Stimulated activated CD4-positive, alpha-beta T cell treated with anti-CD3 and anti-CD28 coated beads, Interleukin-4, amount 100 ng/mL, for 4 hours (primary cell): ENCODE measurements around the gene RXFP4.

Experiments used
- DNase-seq, 2 experiments: peaks; one replicate each; pipeline ENCODE4 v3.0.0-alpha.2; 2020

RXFP4 gene

DNA sequence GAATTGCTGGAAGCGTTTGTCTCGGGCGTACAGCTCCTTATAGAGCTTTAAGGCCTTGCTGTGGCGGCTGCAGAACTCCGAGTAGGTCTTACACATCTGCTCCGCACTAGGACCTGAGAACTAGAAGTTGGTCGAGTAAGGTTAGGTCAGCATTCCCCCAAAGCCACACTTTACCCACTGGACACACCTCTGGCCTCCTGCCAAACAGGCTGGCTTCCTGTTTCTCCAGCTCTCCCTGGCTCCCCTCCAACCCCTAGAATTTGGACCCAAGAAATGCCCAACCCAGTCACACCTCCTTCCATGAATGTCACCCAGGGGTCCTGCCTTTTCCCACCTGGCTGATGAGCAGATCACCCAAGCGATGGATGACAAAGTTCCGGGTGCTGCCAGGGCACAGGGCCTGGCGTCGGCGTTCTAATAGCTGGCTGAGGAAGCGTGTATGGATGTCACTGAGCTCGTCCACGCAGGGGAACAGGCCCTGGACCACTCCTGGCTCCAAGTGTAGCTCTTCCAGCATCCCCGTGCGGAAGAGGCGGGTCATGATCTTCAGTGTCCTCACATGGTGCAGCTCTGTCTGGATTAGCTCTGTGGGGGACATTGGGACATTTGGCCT is 21.3 kb downstream of the RXFP4 start:
- DNase-seq, result no peak

DNA sequence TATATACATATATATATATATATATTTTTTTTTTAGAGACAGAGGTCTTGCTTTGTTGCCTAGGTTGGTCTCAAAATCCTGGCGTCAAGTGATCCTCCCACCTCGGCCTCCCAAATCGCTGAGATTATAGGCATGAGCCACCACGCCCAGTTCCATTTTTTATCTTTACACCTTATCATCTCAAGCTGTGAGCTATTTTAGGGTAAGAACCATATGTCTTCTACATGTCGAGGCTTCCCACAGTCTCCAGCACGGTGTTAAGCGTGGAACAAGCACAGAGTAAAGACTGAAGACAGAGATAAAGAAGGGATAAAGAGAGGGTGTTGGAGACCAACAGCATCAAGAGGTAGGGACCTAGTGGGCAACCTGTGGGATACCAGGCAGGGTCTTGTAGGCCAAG is 22.8 kb downstream of the RXFP4 start:
- no peak for DNase-seq

GRCh38 chr1:155966135-155966534 is 24.7 kb downstream of the RXFP4 start:
- DNase-seq, result no peak

DNA sequence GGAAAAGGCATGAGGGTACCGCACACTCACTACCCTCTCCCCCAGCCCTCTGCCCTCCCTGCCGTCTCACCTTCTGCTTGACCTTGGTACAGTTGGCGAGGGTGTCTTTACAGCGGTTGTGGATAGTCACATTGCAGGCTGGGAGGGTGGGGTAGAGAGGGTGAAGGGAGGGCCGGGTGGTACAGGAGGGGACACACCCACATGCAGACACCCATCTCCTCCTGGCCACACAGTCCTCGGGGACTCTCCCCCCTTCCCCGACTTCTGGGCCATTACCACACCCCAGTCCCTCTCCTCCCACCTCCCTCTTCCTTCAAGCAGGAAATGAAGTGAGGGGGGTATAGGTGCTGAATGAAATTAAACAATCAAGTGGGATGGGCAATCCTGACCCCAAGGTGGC is 25.3 kb downstream of the RXFP4 start:
- no peak for DNase-seq

- no peak for DNase-seq
These were observed 26.1 kb downstream of the RXFP4 start for GRCh38 chr1:155967341-155968050.

- no peak for DNase-seq
These were observed 26.6 kb downstream of the RXFP4 start for GRCh38 chr1:155968051-155968400.

DNA sequence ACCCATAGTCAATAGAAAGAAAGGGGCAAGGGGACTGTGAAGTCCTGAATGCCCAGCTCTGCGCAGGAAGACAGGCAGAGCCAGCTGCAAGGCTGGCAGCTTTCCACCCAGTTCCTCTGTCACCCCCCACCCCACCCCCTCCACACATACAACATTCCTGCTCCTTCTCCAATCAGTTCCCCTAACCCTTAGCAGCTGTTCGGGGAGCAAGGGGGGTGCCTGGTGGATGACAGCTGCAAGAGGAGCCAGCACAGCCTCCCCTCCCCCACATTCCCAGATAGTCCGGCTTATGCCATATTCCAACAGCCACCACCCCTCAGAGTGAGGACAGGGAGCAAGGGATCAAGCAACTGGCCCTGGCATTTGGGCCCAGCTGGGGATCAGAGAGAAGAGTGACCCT is 27.2 kb downstream of the RXFP4 start:
- no peak for DNase-seq

- DNase-seq, result no peak
These were observed 27.9 kb downstream of the RXFP4 start for GRCh38 chr1:155969377-155969791.

DNA sequence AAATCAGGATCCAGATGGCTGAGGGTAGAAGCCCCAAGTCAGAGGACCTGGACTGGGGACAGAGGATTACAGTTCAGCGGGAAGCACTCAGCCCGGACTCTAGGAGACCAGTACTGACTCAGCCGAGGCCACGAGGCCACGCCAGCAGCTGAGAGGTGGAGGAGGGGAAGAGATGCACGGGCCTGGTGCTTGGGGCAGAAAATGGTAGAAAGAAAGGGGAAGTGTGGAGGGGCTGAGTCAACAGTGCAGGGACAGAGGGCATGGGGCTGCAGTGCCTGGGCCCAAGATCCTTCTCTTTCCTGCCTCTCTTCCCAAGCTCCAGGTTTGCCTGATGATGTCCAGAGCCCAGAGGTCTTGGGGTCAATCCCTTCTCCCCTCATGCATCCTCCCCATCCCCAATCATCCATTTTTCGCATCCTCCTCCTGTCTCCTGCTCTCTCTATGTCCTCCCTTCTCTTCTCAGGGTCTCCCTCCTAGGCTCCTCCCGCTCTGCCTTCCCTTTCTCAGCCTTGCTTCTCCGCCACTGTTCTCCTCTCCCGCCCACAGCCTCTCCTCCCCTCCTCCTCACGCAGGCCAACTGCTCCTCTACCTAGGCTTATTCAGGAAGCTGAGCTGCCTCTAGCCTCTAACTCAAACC is 29.2 kb downstream of the RXFP4 start:
- DNase-seq, result peak in 1 of 2 experiments; percentile 47

DNA sequence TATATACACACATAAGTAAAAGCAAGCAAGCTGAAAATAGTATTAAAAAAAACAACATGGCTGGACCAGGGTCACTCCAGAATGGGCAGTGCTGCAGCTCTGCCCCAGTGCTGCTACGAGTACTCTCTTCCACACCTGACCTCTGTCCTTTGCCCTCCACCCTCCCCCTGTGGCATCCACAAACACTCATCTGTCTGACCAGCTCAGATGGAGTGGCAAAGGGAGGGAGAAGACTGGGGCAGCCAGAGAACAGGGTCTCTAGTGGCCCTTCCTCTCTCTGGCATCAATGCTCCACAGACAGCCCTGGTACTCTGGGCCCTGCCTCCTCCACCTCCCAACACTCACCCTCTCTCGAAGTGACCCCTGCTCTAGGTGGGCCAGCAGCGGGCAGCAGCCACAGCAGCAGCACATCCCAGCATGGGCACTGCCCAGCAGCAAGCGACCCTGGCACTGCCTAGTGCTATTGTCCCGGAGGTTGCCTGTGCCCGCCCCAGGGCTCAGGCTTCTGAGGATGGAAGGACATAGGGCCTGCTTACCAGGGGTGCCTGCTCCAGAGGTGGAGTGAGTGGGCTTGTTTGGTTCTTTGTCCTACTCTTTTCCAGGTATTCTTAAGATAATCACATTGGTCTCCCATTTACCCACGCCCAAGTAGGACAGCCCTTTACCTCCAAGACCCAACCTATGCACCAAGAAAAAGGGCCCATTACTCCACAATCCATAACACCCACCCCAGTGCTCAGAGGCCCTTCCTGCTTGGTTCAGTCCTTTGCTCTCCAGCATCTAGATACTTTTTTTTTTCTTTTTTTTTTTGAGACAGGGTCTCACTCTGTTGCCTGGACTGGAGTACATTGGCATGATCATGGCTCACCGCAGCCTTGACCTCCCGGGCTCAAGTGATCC is 30.7 kb downstream of the RXFP4 start:
- DNase-seq, result no peak

- no peak for DNase-seq
These were observed 32.3 kb downstream of the RXFP4 start for GRCh38 chr1:155973723-155974122.

- DNase-seq, result no peak
These were observed 33.0 kb downstream of the RXFP4 start for GRCh38 chr1:155974208-155975115.

DNA sequence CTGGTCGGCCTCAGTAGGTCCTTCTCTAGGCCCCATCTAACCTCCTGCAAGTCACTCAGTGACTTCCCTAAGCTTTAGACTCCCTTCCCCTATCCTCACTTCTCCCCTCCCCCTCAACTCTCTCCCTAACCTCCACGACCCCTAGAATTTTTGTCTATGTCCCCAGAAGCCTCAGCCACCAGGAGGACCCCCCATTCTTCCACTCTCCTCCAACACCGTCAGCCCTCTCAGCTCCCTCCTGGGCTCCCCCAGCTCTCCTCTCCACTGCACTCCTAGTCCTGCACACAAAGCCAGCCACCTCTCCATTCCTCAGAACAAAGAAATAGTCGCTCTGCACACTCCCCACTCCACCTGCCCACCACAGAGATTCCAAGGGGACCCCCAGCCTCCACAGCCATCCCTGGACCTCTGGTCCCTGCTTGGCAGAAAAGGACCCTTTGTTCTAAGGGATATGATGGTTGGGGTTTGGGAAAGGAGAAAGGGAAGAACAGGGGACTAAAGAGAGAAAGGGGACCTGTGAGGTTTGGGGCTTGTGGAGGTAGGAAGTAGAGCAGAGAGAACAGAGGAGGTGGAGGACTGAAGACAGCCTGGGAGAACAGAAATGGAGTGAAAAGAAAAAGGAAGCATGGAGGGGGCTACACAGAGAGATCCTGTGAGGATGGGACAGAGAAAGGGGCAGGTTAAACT is 34.1 kb downstream of the RXFP4 start:
- no peak for DNase-seq

DNA sequence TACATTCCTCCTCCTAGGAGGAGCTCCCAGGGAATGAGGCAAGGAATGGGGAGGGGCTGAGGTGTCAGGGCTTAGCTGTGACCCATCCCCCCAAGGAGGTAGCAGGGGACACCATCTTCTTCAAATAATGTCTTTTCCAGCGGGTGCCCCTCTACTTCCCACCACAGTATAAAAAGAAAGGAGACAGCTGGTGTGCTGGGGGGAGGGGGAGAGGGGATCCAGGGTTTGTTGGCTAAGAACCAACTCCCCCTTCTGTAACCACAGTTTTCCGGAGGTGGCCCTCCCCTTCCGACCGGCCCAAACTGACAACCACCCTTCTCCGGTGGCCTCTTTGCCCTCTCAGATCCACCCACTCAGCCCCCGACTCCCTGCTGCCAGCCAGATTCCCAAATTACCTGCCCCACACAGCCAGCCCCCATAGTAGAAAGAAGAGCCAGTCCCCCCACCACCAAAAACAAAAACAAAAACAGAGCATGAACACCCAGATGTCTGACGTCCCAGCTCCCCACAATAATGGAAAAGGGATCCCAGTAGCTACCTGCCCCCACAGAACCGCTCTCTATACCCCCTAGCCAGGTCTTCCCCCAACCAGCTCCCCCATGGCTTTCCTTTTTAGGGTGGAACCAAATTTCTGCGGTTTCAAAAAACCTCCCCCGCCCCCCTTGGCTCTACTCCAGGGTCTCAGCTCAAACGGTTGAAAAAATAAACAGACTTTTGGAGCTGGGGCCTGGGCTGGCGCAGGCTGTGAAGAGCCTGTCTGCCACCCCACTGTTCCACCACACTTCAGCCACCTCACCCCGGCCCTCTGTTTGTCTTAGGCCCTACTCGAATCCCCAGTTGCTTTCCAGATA is 34.8 kb downstream of the RXFP4 start:
- DNase-seq, result peak; percentile 51 to 64

DNA sequence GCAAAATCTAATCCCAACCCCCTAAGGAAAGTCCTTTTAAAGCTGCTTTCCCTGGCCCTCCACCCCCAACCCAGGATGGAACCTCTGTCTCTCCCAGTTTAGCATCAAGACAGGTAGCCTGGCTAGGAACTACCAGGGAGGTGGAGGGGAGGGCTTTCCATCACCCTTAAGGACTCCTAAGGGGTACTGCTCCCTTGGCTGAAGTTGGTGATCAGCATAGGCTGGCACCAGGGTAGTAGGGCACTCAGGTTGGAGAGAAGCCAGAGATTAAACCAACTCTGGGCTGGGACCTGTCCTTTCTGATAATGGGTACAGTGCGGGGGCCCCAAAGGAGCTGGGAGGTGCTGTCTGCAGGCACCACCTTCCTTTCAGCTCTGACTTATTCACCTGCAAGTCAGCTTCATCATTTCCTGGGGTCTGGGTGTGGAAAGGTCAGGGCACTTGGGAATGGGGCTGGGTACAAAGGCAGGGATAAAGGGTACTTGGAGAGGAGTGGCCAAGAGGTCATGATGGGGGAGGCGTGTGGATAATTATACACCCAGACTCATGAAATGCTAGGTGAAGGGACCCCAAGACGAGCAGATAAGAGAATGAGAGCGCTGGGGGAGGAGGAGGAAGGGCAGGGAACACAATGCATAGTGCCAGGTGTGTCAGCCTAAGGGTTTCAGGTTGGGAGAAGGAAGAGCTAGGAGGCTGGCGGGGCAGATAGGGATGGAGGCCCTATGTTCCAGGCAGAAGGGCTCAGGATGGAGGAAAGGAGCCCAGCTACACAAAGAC is 35.7 kb downstream of the RXFP4 start:
- DNase-seq, result peak in 1 of 2 experiments; percentile 28

GRCh38 chr1:155977690-155978324 is 36.4 kb downstream of the RXFP4 start:
- DNase-seq, result peak; percentile 62 to 84

DNA sequence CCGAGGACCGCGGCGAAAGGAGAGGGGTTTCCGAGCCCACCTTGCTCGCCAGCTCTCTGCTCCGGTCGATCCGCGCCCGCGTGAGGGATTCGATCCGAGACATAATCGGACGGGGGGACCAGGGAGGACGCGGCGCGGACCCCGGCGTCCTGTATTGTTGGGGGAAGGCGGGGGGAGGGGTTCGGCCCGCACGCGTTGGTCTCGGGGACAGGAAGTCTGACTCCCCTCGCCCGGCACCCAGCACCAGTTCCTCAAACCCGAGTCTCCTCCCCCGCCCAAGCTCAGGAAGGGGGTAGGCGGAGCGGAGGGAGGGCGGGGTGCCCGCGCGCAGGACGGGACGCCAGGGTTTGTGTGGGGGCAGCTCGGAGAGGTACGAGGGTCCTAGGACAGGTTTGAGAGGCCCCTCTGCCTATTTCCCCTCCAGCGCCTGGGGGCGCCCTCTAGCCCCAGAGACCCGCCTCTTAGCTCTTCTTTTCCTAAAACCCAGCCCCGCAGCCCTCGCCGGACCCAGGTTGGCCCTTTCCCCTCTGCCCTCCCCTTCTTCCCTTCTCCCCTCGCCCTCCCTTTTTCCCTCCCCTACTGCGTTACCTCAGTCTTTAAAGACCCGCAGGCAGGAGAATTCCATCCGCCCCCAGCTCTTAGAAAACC is 37.0 kb downstream of the RXFP4 start, which contains the start of gene ARHGEF2:
Gene ARHGEF2 (minus strand): TSS at position 223 of the 648 bp plus-strand sequence. CDS start 120 bp downstream, at position 103.
- DNase-seq, result peak; percentile 77 to 86

- no peak for DNase-seq
These were observed 37.6 kb downstream of the RXFP4 start for GRCh38 chr1:155978973-155979429.
